HCT116 (cell line): ENCODE results near the gene SNAPC4. TPM values are rescaled to one million over a fixed set of nuclear protein-coding genes. Genes with fewer than 3 reads are reported as not detected.
"Not testable (repeated sequence)": the region's sequence is repeated elsewhere in the genome, so short reads cannot be mapped to it uniquely, and the experiment has no call there.

Source experiments
- ATAC-seq: fragments of 200-7000 bp; cut with Tn5 transposase; 2 replicates; pipeline ENCODE4 v1.9.1; 2020; ENCODE audit warnings: mild to moderate bottlenecking, moderate library complexity
- BruUV-seq: library from RNA; stranded (reverse); fragments of 400-500 nt; replicated peaks from 2 replicates; lab custom pipeline; 2021; lab: Mats Ljungman, UMichigan
- CTCF ChIA-PET: fragments of 300-600 bp; sonication (Branson Sonifier 250); formaldehyde crosslinking; loops from one replicate; lab custom pipeline; 2021; ENCODE audit warnings: antibody characterized with exemption; lab: Charles Lee
- POLR2A ChIA-PET: fragments of 300-600, 350-600 bp; sonication (Branson Sonifier 250); formaldehyde crosslinking; loops from one replicate; lab custom pipeline; 2021; ENCODE audit warnings: antibody characterized with exemption; lab: Charles Lee
- RAD21 ChIA-PET, 2 experiments: fragments of 300-600 bp; sonication (Branson Sonifier 250); formaldehyde crosslinking; loops; one replicate each; lab custom pipeline; 2023; ENCODE audit warnings: low total read pairs in 2 of 2; ENCODE audit not compliant: uncharacterized antibody in 2 of 2, unreplicated experiment in 2 of 2, low non-redundant PET in 1 of 2; lab: Charles Lee
- DNase-seq: peaks from one replicate; pipeline ENCODE4 v3.0.0-alpha.2; 2010; ENCODE audit warnings: low read depth, low spot score
- H2AFZ ChIP-seq: fragments of 200-600 bp; shearing (Covaris generic), sonication (generic); 2 replicates; pipeline ENCODE4 v1.6.1; 2017; ENCODE audit warnings: low read depth, mixed run types, mixed read lengths, antibody characterized with exemption, low read length; ENCODE audit not compliant: poor library complexity, severe bottlenecking
- H3K27ac ChIP-seq: 2 replicates; pipeline ENCODE4 v1.5.1; 2012; ENCODE audit warnings: low read depth, low read length
- H3K27me3 ChIP-seq: fragments of 200-600 bp; sonication (generic); 2 replicates; pipeline ENCODE4 v1.6.1; 2016; ENCODE audit warnings: mixed run types, low read length, mixed read lengths; ENCODE audit not compliant: insufficient read depth
- H3K36me3 ChIP-seq, 2 experiments: fragments of 200-500 bp in 1 of 2; fragments of 200-600 bp in 1 of 2; sonication (Bioruptor generic) in 1 of 2; sonication (generic) in 1 of 2; 2 replicates each; pipeline versions ENCODE4 v1.5.1 to v1.6.1; 2014 to 2016; ENCODE audit warnings: low read length in 2 of 2, inconsistent platforms in 1 of 2, mixed read lengths in 1 of 2, mixed run types in 1 of 2; ENCODE audit not compliant: insufficient read depth in 2 of 2, control insufficient read depth in 1 of 2
- H3K4me1 ChIP-seq, 2 experiments: fragments of 200-600 bp in 1 of 2; sonication (generic) in 1 of 2; 2 replicates each; pipeline versions ENCODE4 v1.5.1 to v1.6.1; 2012 to 2017; ENCODE audit warnings: low read length in 2 of 2, inconsistent platforms in 1 of 2, mild to moderate bottlenecking in 1 of 2, mixed read lengths in 1 of 2, mixed run types in 1 of 2, moderate library complexity in 1 of 2; ENCODE audit not compliant: insufficient read depth in 2 of 2, control insufficient read depth in 1 of 2
- H3K4me2 ChIP-seq: fragments of 200-600 bp; sonication (generic); 2 replicates; pipeline ENCODE4 v1.6.1; 2017; ENCODE audit warnings: mixed run types, low read length, mixed read lengths
- H3K4me3 ChIP-seq, 2 experiments: fragments of 200-600 bp in 1 of 2; sonication (generic) in 1 of 2; replicated peaks in 1 of 2; 2 replicates each; pipeline ENCODE4 v1.5.1; 2011 to 2016; ENCODE audit warnings: low read length in 2 of 2, control low read depth in 1 of 2, low read depth in 1 of 2, mild to moderate bottlenecking in 1 of 2, mixed read lengths in 1 of 2, mixed run types in 1 of 2
- H3K79me2 ChIP-seq: fragments of 200-600 bp; sonication (generic); 2 replicates; pipeline ENCODE4 v1.6.1; 2017; ENCODE audit warnings: mild to moderate bottlenecking, mixed run types, low read length, moderate library complexity, mixed read lengths; ENCODE audit not compliant: insufficient read depth
- H3K9ac ChIP-seq: fragments of 200-600 bp; sonication (generic); 2 replicates; pipeline ENCODE4 v1.6.1; 2016; ENCODE audit warnings: low read length, mixed read lengths
- H3K9me2 ChIP-seq: fragments of 200-600 bp; sonication (generic), shearing (Covaris generic); 2 replicates; pipeline ENCODE4 v1.6.1; 2017; ENCODE audit warnings: mixed run types, mild to moderate bottlenecking, moderate library complexity; ENCODE audit not compliant: insufficient read depth
- H3K9me3 ChIP-seq, 2 experiments: fragments of 200-500 bp in 1 of 2; fragments of 200-600 bp in 1 of 2; sonication (Bioruptor generic) in 1 of 2; sonication (generic) in 1 of 2; 2 replicates each; pipeline ENCODE4 v1.6.1; 2014 to 2017; ENCODE audit warnings: low read length in 2 of 2, mixed read lengths in 2 of 2, inconsistent platforms in 1 of 2, low read depth in 1 of 2, mild to moderate bottlenecking in 1 of 2, mixed run types in 1 of 2, moderate library complexity in 1 of 2; ENCODE audit not compliant: control insufficient read depth in 1 of 2, insufficient read depth in 1 of 2
- H4K20me1 ChIP-seq: fragments of 200-600 bp; sonication (generic), shearing (Covaris generic); 2 replicates; pipeline ENCODE4 v1.6.1; 2017; ENCODE audit warnings: mixed run types, mild to moderate bottlenecking, moderate library complexity; ENCODE audit not compliant: insufficient read depth
- EZH2phosphoT487 ChIP-seq: fragments of 200-600 bp; IDR thresholded peaks from 2 replicates; pipeline ENCODE4 v1.6.1; 2018; ENCODE audit warnings: antibody characterized with exemption, borderline replicate concordance
- RAD21 ChIP-seq: IDR thresholded peaks from 2 replicates; pipeline ENCODE4 v1.6.1; 2012; ENCODE audit warnings: low read depth, mild to moderate bottlenecking
- ZFX ChIP-seq: fragments of 450-650 bp; IDR thresholded peaks from 2 replicates; pipeline ENCODE4 v1.6.1; 2017
- intact Hi-C: fragments of 100-400 bp; cut with micrococcal nuclease; formaldehyde crosslinking; loops from 2 replicates; pipeline ENCODE4 v1.10.0; 2022
- total RNA-seq: library from RNA; stranded (reverse); gene quantifications from one replicate; pipeline ENCODE4 v1.2.1, GENCODE V29; 2021; ENCODE audit not compliant: unreplicated experiment

The SNAPC4 gene
- total RNA-seq, 1 experiment from 2014 or later: 20.4 TPM

GRCh38 chr9:136426787-136427186, 26.8 kb upstream of the SNAPC4 start:
- Histone ChIP-seq H3K27ac (no peak overlapping the region), H3K9ac (no peak overlapping the region), H3K27me3 (no peaks in the 10 kb centered on the region), H2AFZ (no peak overlapping the region), H3K9me2 (no peaks in the 10 kb centered on the region), H3K4me1 (no peaks in the 10 kb centered on the region), H3K4me3 (no peak overlapping the region), H3K79me2 (no peaks in the 10 kb centered on the region), H3K4me2 (no peak overlapping the region), H3K36me3 (peaks cover 17 to 24% of the 10 kb centered on the region in 2 experiments; a peak in 3 of 4 replicates), H3K9me3 (no peaks in the 10 kb centered on the region), H4K20me1 (no peaks in the 10 kb centered on the region)
- POLR2A ChIA-PET: no interaction called here
- RAD21 ChIA-PET: no interaction called here
- BruUV-seq: no TSS peak
- no peak for TF ChIP-seq ZFX
- TF ChIP-seq RAD21: no peak
- no peak for TF ChIP-seq EZH2phosphoT487
- ATAC-seq: no peak
- intact Hi-C loops: no loop called here
- CTCF ChIA-PET: no interaction called here
- no peak for DNase-seq

GRCh38 chr9:136425367-136425766, 25.4 kb upstream of the SNAPC4 start:
- CTCF ChIA-PET: interaction anchor here (1.1 kb wide), 1 partner anchor 206 kb away, joined by 4 read pairs; no protein-coding TSS in a partner anchor
- DNase-seq, H3K4me2 ChIP-seq, H3K9ac ChIP-seq, H3K27ac ChIP-seq, H4K20me1 ChIP-seq, BruUV-seq, H3K4me3 ChIP-seq, H3K79me2 ChIP-seq, RAD21 ChIA-PET, H3K27me3 ChIP-seq, ATAC-seq, POLR2A ChIA-PET, H3K4me1 ChIP-seq, H3K9me2 ChIP-seq, H3K9me3 ChIP-seq, H2AFZ ChIP-seq, intact Hi-C loops: not testable (repeated sequence)
- H3K36me3 ChIP-seq: peaks cover 18 to 27% of the 10 kb centered on the region in 2 experiments; a peak in 3 of 4 replicates
